Measurements from ENCODE around the gene SERPINB12. TPM values are rescaled to one million over a fixed set of nuclear protein-coding genes. Genes with fewer than 3 reads are reported as not detected.

The SERPINB12 gene
- total and polyA plus RNA-seq, 2 of the 13 experiments (the other 11 are each of a cell fraction or from before 2014, with no cell fraction given), result not detected

DNA sequence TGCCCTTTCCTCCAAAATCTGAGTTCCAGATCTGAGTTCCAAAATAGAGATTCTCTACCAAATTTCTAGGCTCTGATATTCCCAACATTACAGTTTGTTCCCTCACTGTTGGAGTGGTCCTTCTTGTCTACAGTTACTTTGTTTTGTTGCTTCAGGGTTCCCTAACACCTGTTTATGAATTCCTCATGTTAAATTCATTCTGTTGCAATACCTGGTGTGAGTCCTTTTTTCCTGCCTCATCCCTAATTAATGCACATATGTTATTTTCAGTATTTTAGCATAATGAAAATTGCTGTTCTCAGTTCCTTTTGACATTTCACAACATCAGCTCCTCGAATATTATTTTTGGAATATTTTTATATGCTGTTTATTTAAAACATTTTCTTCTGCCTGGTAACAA lies 61.2 kb downstream of the SERPINB12 start:
- no peaks in the 10 kb centered on the region; a peak in 1 of 5 replicates for H3K27me3 ChIP-seq (ENCODE audit: control insufficient read depth in 1 of 2, insufficient read depth in 2 of 2, low read length in 2 of 2)
- 0% methylated on average over 1 of the region's 1 CpG for WGBS (ENCODE audit: low lambda C conversion rate)
- no peak for TF ChIP-seq MAFF (IDR thresholded peaks at IDR 0.05; ENCODE audit: low read depth, low read length)
- TF ChIP-seq GATA4 (IDR thresholded peaks at IDR 0.05; ENCODE audit: borderline replicate concordance, low read depth), result no peak
- no peak for TF ChIP-seq ZNF256 (CRISPR knock-in tag; conservative IDR thresholded peaks at IDR 0.05)
- no peak for TF ChIP-seq ZFP82 (CRISPR knock-in tag; IDR thresholded peaks at IDR 0.05; ENCODE audit: borderline replicate concordance)
- no peak for TF ChIP-seq ZNF205 (CRISPR knock-in tag; IDR thresholded peaks at IDR 0.05)
- no peak for TF ChIP-seq NFIC (IDR thresholded peaks at IDR 0.05; ENCODE audit: low read length)
- TF ChIP-seq ZNF782 (CRISPR knock-in tag; IDR thresholded peaks at IDR 0.05; ENCODE audit: borderline replicate concordance), result no peak
- TF ChIP-seq ZNF337 (CRISPR knock-in tag; IDR thresholded peaks at IDR 0.05; ENCODE audit: borderline replicate concordance, low read depth), result no peak
- no peak overlapping the region for H3K4me2 ChIP-seq (ENCODE audit: low read depth, low read length)
- BruUV-seq (replicated peaks), result no TSS peak
- H4K20me1 ChIP-seq (ENCODE audit: insufficient read depth, low read length), result no peaks in the 10 kb centered on the region
- no peak overlapping the region for H2AFZ ChIP-seq (ENCODE audit: low read length)
- intact Hi-C loops (cut with micrococcal nuclease; ENCODE audit: unreplicated experiment) (no loop called here), in situ Hi-C loops (cut with HindIII; ENCODE audit: extremely low pct_ligation_motif_present, low pct_unique_long_range_greater_than_20kb) (no loop called here)
- H3K9ac ChIP-seq (ENCODE audit: insufficient read depth, low read depth, low read length), result no peak overlapping the region
- no peaks in the 10 kb centered on the region for H3K9me3 ChIP-seq (ENCODE audit: low read length)
- no peak overlapping the region for H3K27ac ChIP-seq (ENCODE audit: extremely low read length, insufficient read depth, low read length)
- H3K79me2 ChIP-seq (ENCODE audit: insufficient read depth, low read length), result no peaks in the 10 kb centered on the region
- no peak overlapping the region for H3K4me3 ChIP-seq (replicated peaks in 1 of 3; ENCODE audit: insufficient read depth in 1 of 3, low read depth in 2 of 3, low read length in 3 of 3)
- no peak for FAIRE-seq
- H3K4me1 ChIP-seq (ENCODE audit: insufficient read depth, low read length), result no peaks in the 10 kb centered on the region
- no peak for ATAC-seq
- H3K36me3 ChIP-seq (replicated peaks in 1 of 2; ENCODE audit: control insufficient read depth in 1 of 2, insufficient read depth in 2 of 2, low read length in 2 of 2), result no peaks in the 10 kb centered on the region
- CTCF ChIA-PET (ENCODE audit: low intra/inter-chr PET ratio, low total read pairs), result no interaction called here
- POLR2A ChIA-PET, result no interaction called here
- no peak for DNase-seq (ENCODE audit: low spot score)

DNA sequence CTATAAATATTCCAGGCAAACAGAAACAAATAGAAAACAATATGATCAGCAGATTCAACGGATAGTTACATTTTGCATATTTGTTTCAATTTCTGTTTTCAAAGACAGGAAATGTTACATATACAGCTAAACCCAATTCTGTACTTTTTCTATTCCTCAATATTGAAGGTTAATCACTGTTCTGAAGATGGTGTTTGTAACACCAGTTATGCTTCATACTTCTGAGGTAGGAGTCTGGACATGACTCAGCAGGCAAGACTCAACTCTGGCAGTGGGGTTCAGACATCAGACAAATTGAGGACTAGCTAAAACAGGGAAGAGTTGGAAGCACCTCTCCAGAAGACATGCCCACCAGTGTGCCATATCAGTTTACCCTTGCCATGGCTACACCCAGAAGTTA lies 61.6 kb downstream of the SERPINB12 start:
- FAIRE-seq (no peak), DNase-seq (ENCODE audit: low spot score) (no peak), ATAC-seq (no peak)
- Histone ChIP-seq H3K9ac (ENCODE audit: insufficient read depth, low read depth, low read length) (no peak overlapping the region), H3K27ac (ENCODE audit: extremely low read length, insufficient read depth, low read length) (no peak overlapping the region), H3K4me2 (ENCODE audit: low read depth, low read length) (no peak overlapping the region), H3K36me3 (replicated peaks in 1 of 2; ENCODE audit: control insufficient read depth in 1 of 2, insufficient read depth in 2 of 2, low read length in 2 of 2) (no peaks in the 10 kb centered on the region), H2AFZ (ENCODE audit: low read length) (no peak overlapping the region), H3K79me2 (ENCODE audit: insufficient read depth, low read length) (no peaks in the 10 kb centered on the region), H3K27me3 (ENCODE audit: control insufficient read depth in 1 of 2, insufficient read depth in 2 of 2, low read length in 2 of 2) (no peaks in the 10 kb centered on the region; a peak in 1 of 5 replicates), H3K9me3 (ENCODE audit: low read length) (no peaks in the 10 kb centered on the region), H3K4me3 (replicated peaks in 1 of 3; ENCODE audit: insufficient read depth in 1 of 3, low read depth in 2 of 3, low read length in 3 of 3) (no peak overlapping the region), H3K4me1 (ENCODE audit: insufficient read depth, low read length) (no peaks in the 10 kb centered on the region), H4K20me1 (ENCODE audit: insufficient read depth, low read length) (no peaks in the 10 kb centered on the region)
- POLR2A ChIA-PET, result no interaction called here
- in situ Hi-C loops (cut with HindIII; ENCODE audit: extremely low pct_ligation_motif_present, low pct_unique_long_range_greater_than_20kb), result no loop called here
- BruUV-seq (replicated peaks), result no TSS peak
- WGBS (ENCODE audit: low lambda C conversion rate), result 2% methylated on average over 1 of the region's 1 CpG
- CTCF ChIA-PET (ENCODE audit: low intra/inter-chr PET ratio, low total read pairs), result no interaction called here
- intact Hi-C loops (cut with micrococcal nuclease; ENCODE audit: unreplicated experiment), result no loop called here
- TF ChIP-seq, protein P1, sequence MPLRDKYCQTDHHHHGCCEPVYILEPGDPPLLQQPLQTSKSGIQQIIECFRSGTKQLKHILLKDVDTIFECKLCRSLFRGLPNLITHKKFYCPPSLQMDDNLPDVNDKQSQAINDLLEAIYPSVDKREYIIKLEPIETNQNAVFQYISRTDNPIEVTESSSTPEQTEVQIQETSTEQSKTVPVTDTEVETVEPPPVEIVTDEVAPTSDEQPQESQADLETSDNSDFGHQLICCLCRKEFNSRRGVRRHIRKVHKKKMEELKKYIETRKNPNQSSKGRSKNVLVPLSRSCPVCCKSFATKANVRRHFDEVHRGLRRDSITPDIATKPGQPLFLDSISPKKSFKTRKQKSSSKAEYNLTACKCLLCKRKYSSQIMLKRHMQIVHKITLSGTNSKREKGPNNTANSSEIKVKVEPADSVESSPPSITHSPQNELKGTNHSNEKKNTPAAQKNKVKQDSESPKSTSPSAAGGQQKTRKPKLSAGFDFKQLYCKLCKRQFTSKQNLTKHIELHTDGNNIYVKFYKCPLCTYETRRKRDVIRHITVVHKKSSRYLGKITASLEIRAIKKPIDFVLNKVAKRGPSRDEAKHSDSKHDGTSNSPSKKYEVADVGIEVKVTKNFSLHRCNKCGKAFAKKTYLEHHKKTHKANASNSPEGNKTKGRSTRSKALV (CRISPR knock-in tag; IDR thresholded peaks at IDR 0.05), result no peak
- TF ChIP-seq, protein P2, sequence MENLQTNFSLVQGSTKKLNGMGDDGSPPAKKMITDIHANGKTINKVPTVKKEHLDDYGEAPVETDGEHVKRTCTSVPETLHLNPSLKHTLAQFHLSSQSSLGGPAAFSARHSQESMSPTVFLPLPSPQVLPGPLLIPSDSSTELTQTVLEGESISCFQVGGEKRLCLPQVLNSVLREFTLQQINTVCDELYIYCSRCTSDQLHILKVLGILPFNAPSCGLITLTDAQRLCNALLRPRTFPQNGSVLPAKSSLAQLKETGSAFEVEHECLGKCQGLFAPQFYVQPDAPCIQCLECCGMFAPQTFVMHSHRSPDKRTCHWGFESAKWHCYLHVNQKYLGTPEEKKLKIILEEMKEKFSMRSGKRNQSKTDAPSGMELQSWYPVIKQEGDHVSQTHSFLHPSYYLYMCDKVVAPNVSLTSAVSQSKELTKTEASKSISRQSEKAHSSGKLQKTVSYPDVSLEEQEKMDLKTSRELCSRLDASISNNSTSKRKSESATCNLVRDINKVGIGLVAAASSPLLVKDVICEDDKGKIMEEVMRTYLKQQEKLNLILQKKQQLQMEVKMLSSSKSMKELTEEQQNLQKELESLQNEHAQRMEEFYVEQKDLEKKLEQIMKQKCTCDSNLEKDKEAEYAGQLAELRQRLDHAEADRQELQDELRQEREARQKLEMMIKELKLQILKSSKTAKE (CRISPR knock-in tag; IDR thresholded peaks at IDR 0.05; ENCODE audit: borderline replicate concordance), result no peak
- no peak for TF ChIP-seq ZSCAN22 (CRISPR knock-in tag; IDR thresholded peaks at IDR 0.05)
- TF ChIP-seq POLR2AphosphoS2 (IDR thresholded peaks at IDR 0.05; ENCODE audit: low read depth, low read length), result no peak
- no peak for TF ChIP-seq HDAC2 (CRISPR knock-in tag; IDR thresholded peaks at IDR 0.05)
- no peak for TF ChIP-seq CAMTA2 (CRISPR knock-in tag; IDR thresholded peaks at IDR 0.05; ENCODE audit: borderline replicate concordance)
- TF ChIP-seq, protein P3, sequence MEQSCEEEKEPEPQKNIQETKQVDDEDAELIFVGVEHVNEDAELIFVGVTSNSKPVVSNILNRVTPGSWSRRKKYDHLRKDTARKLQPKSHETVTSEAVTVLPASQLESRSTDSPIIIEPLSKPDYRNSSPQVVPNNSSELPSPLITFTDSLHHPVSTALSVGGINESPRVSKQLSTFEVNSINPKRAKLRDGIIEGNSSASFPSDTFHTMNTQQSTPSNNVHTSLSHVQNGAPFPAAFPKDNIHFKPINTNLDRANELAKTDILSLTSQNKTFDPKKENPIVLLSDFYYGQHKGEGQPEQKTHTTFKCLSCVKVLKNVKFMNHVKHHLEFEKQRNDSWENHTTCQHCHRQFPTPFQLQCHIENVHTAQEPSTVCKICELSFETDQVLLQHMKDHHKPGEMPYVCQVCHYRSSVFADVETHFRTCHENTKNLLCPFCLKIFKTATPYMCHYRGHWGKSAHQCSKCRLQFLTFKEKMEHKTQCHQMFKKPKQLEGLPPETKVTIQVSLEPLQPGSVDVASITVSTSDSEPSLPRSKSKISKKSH (CRISPR knock-in tag; IDR thresholded peaks at IDR 0.05; ENCODE audit: borderline replicate concordance), result no peak

All from HepG2 (cell line).